IPS-11a (cell line): Measurements from ENCODE around the gene MIF.
"Not testable (repeated sequence)": the region's sequence is repeated elsewhere in the genome, so short reads cannot be mapped to it uniquely, and the experiment has no call there.

Source experiments
- H3K4me3 ChIP-seq: one replicate; pipeline ENCODE4 v1.5.1; 2013; ENCODE audit warnings: low read depth, low read length, control low read depth

MIF gene

DNA sequence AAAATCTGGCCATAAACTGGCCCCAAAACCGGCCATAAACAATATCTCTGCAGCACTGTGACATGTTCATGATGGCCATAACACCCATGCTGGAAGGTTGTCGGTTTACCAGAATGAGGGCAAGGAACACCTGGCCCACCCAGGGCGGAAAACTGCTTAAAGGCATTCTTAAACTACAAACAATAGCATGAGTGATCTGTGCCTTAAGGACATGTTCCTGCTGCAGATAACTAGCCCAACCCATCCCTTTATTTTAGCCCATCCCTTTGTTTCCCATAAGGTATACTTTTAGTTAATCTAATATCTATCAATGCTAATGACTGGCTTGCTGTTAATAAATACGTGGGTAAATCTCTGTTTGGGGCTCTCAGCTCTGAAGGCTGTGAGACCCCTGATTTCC is 6.0 kb downstream of the MIF start:
- not testable (repeated sequence) for H3K4me3 ChIP-seq

DNA sequence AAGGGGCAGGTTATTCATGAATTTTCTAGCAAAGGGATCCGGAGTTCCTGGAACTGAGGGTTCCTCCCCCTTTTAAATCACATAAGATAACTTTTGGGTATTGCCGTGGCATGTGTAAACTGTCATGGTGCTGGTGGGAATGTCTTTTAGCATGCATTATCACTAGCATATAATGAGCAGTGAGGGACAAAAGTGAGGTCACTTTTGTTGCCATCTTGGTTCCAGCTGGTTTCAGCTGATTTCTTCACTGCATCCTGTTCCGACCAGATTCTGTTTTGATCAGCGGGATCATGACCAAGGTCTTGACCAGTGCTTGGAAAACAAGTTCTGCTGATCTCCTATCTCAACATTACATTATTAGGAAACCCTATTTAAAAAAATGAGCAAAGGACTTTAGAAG is 7.4 kb downstream of the MIF start:
- H3K4me3 ChIP-seq: no peak overlapping the region

DNA sequence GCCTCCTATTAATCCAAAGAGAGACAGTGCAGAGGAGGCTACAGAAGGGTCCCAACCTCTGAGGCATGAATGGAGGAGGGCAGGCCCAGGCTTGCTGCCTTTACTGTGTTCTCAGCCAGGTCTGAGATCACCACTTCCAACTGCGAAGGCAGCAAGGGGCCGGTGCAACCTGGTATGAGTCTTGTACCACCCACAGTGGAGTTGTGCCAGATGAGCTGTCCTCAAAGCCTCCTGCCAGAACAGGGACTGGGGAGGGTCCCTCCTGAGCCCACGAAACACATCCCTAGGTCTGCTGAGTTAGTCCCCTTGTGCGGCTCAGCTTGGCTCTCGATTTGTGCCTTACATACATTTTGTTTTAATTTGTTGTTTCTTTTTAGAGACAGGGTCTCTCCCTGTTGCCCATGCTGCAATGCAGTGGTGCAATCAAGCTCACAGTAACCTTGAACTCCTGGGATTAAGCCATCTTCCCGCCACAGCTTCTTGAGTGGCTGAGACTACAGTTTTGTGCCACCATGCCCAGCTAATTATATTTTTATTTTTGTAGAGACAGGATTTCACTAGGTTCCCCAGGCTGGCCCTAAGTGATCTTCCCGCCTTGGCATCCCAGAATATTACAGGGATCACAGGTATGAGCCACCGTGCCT is 9.3 kb downstream of the MIF start:
- no peak overlapping the region for H3K4me3 ChIP-seq

DNA sequence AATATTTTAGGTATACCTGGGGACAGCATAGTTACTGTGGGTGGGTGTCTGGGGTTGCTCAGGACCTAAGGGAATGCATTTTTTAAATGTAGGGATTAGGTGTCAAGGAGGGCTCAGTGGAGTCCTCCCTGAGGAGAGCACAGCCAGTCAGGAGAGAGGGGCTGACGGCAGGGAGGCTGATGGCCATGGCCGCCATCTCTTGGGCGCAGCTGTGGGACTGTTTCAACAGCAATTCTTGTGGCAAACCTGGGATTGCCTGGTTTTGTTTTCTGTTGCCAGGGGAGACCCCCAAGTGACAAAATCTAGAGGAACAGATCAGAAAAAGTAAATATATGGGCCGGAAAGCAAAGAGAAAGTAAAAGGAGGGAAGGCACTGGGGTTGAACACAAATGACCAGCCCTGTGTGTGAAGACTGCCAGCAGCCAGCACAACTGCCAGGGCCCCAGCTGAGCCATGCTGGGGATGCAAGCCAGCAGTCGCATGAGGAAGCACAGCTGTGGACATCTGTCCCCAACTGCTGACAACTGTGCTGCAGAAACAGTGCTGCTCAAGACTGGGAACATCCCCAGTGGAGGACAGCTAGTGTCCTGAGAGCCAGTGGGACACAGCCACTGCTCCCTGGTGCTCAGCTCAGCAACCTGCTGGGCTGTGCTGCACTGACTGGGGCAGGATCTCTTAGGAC is 10.5 kb downstream of the MIF start:
- no peak overlapping the region for H3K4me3 ChIP-seq

DNA sequence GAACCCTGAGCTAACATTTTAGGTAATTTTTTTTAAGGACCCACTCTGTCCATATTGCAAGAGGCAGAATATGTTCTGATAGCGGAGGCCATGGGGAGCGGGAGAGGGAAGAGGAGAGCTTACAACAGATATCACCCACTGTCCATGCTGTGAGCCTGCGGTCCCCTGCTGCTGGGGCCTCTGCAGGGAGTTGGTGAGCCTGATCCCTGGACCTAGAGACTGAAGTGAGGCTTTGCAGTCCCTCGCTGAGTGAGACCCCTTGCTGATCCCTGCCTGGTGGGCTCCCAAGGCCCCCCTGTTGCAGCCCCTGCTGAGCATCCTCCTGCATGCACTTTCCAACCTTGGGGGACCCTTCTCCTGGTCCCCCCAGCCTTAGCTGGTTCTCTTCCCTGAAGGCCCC is 12.5 kb downstream of the MIF start:
- H3K4me3 ChIP-seq: no peak overlapping the region

DNA sequence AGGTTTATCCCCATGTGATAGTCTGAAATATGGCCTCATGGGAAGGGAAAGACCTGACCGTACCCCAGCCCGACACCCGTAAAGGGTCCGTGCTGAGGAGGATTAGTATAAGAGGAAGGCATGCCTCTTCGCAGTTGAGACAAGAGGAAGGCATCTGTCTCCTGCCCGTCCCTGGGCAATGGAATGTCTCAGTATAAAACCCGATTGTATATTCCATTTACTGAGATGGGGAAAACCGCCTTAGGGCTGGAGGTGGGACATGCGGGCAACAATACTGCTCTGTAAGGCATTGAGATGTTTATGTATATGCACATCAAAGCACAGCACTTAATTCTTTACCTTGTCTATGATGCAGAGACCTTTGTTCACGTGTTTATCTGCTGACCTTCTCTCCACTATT is 13.2 kb downstream of the MIF start:
- not testable (repeated sequence) for H3K4me3 ChIP-seq

DNA sequence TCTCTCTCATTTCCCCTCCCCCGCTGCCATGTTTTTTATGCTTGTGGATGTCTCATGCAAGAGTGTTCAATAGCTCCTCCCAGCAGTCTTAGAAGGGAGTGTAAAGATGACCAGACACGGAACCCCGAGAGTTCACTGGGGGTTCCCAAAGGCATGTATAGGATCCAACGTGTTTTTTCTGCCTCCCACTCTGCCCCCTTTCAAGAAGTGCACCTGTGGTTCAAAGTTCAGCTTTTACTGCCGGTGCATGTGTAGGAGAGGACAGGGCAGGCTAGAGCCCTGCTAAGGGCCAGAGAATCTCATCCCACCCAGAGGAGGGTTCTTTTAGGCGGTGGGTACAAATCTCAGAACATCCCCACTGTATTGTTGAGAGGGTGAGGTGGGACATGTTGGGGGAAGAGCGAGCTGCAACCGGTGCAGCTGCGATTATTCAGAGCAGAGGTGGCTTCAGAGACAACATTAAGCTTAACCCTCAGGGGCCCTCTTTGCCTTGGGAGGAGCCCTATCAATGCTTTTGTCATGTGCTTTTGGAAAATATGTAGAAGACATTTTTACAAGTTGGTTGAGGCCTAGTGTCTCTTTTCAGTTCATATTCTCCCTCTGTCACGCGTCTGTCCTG is 14.5 kb downstream of the MIF start:
- no peak overlapping the region for H3K4me3 ChIP-seq

DNA sequence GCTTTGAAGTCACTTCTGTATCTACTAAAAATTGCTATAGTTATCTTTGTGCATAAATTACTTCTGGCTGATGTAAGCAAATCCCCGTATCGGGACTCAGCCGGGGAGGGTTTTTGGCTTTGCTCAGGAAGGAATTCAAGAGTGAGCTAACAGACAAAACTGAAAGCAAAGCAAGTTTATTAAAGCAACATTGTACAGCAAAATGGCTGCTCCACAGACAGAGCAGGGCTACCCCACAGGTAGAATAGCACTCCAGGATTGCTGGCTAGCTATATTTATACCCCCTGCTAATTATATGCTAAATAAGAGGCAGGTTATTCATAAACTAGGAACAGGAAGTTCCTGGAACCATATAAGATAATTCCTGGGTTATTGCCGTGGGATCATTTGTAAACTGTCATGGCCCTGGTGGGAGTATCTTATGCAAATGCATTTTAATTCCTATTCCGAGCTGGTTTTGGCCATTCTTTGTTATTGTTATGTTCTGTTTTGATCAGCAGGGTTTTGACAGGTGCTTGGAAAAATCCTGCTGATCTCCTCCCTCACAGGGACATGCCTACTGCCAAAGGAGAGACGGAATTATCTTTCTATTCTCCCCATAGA is 15.2 kb downstream of the MIF start:
- no peak overlapping the region for H3K4me3 ChIP-seq

DNA sequence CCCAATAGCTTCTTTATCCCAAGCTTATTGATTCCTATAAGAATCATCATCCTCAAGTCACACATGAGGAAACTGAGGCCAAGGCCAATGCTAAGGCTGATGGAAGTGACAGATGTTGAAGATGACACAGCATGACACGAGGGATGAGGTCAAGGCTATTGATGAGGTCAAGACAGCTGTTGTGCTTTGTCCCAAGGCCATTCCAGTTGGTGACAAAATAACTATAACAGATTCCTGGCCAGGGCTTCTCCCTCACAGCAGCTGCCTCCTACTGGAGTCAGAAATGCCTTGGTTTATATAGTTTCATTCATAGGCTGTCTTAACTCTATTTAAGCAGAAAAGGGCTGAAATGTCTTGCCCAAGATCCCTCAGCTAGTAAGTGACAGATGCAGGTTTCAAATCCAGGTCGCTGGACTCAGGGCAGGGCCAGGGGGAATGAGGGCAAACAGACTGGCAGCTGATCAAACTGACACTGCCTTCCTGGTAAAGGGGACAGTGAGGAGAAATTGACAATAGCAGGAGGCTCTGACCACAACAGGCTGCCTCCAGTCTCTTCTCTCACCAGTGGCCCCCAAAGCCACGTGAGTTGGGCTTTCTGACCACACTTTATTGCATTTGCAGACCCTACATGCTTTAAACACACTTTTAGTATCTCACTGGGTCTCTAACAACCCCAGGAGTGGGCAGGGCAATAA is 16.5 kb downstream of the MIF start:
- no peak overlapping the region for H3K4me3 ChIP-seq

DNA sequence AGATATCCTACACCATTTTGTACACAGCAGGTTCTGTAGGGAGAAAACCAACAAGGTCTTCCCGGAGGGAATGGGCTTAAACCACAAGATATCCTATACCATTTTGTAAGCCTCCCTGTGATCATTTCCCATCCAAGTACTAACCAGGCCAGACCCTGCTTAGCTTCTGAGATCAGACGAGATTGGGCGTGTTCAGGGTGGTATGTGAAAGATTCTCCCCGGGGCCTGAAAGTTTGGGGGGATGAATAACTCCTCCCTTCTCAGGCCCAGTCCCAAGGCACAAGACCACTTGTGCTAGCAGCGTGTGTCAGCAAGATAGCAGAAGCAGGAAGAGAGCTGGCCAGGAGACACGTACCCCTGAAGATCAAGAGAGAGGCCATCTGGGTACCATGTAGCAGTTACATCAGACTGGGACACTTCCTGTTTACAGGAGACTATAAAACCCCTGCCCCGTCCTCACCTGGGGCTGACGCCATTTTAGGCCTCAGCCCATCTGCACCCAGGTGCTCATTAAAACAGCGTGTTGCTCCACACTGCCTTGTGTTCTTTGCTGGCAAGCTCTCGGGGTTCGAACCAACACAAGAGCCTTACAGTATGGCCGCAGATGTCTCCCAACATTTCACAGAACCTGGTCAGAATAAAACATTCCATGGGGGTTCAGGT is 17.3 kb downstream of the MIF start:
- H3K4me3 ChIP-seq: no peak overlapping the region

DNA sequence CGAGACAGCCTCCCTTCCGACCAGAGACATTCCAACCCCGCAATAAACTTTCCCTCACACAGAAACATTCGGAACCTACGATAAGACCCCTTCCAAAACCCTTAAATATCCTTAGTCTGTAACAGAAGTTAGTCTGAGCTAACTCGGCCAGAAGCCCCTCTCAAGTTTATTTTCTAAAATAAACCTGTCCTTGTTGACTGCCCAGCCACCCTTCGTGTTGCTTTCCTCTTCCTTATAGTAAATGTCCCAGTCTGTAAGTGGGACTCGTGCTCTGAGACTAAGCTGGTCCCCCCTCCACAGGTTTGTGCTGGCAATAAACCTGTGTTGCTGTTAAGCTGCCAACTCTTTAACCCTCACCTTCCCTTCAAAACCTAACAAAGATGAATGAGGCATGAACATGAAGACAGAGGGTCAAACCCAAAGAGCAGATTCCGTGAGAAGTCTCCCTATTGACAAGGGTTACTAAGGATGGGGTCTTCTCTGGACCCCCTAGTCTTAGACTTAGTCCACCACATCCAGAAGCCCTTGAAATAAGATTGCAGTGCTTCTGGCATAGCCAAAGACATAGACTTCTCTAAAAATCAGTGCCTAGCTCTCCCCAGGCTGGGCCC is 18.2 kb downstream of the MIF start:
- H3K4me3 ChIP-seq: no peak overlapping the region

DNA sequence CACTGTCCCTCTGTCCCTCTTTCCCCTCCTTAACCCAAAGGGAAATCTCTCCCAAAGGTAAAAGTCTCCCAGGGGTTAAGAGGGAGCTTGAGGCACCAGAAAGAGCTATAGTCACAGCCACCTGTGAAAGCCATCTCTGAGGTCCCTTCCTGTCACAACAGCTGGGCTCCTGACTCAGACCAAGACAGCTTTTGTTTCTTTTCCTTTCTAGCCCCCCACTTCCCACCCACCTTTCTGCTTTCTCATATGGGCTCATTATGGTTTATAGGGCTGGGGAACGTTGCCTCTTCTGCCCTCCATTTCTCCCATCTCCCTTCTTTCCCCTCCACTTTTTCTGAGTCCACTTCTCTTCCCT is 19.1 kb downstream of the MIF start:
- peak overlapping the region; percentile 24 for H3K4me3 ChIP-seq

DNA sequence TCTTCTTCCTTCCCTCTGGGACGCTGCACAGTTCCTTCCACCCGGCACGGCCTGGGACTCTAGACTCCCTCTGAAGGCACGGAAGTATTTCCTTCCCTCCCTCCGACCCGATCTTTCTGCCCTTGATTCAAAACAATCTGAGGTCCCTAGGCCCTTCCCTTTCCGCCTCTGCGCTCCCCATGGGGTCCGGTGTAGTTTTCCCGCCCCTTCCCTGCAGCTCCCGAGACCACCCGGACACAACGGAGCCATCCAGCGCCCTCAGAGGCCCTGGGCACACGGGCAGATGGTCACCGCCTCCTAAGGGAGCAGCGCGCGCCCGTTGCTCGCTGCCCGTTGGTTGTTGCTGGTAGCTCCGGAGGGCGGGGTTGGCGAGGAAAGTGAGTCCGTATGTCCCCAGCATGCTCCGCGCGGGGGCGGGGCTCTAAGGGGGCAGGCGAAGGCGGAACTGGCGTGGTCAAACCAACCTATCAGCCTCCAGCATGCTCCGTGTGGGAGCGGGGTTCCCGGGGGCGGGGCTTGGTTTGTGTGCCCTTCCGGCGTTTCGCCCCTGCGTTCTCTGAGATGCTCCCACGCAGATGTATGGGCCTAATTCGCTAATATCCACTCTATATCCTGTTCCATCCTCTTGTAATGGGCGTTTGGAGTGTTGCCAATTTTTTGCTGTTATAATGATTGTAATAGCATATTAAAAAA is 19.6 kb downstream of the MIF start:
- peak overlapping the region; percentile 24 for H3K4me3 ChIP-seq

DNA sequence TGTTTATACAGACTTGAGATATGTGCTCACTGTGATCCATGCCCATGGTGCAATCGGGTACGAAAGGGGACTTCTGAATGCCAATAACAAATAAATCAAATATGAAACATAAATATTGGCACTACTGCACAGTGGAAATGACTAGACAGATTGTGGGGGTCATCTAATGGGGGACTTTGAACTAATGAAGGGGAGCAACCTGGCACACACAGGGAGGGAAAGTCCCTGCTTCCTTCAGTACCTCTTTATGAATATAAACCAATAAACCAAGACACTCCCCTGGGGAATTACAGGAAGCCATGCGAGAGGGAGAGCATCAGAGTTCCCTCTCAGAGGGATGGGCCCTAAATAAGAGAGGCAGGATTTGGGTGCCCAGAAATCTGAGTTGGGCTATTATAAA is 21.1 kb downstream of the MIF start:
- H3K4me3 ChIP-seq: no peak overlapping the region

DNA sequence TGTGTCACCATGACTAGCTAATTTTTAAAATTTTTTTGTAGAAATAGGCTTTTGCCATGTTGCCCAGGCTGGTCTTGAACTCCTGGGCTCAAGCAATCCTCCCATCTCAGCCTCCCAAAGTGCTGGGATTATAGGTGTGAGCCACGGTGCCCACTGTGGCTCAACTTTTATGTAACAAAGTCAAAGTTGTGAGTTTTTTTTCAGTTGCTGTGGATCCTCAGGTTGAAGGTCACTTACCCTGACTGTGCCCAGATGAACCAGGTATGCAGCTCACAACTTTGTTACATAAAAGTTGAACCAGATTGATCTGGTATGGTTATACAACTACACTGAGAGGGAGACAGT is 26.1 kb downstream of the MIF start:
- not testable (repeated sequence) for H3K4me3 ChIP-seq

DNA sequence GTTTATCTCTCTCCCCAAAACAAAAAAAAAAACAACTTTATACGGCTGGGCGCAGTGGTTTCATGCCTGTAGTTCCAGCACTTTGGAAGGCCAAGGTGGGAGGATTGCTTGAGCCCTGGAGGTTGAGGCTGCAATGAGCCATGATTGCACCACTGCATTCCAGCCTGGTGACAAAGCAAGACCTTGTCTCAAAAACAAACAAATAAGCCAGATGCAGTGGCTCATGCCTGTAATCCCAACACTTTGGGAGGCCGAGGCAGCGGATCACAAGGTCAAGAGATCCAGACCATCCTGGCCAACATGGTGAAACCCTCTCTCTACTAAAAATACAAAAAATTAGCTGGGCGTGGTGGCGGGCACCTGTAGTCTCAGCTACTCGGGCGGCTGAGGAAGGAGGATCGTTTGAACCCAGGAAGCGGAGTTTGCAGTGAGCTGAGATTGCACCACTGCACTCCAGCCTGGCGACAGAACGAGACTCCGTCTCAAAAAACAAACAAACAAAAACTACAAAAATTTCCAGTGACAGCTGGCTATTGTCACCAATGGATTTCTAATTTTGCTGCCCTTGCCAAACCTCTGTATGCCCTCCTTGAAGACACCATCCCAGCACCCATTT is 27.5 kb downstream of the MIF start:
- H3K4me3 ChIP-seq: not testable (repeated sequence)

DNA sequence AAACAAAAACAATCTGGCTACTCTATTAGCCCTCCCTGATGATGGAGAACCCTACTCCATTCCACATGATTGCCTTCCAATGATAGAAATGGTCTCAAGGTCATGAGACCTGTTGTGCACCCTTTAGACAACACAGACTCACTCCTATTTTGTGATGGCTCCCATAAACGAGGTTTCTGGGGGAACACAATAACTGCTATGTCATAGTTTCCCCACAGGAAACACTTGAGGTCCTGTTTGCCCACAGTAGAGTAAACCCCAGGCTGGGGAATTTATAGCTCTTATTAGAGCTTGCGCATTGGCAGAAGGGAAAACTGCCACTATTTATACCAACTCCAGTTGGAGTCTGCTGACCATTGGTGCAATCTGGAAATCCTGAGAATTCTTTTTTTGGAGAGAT is 28.7 kb downstream of the MIF start:
- H3K4me3 ChIP-seq: no peak overlapping the region

DNA sequence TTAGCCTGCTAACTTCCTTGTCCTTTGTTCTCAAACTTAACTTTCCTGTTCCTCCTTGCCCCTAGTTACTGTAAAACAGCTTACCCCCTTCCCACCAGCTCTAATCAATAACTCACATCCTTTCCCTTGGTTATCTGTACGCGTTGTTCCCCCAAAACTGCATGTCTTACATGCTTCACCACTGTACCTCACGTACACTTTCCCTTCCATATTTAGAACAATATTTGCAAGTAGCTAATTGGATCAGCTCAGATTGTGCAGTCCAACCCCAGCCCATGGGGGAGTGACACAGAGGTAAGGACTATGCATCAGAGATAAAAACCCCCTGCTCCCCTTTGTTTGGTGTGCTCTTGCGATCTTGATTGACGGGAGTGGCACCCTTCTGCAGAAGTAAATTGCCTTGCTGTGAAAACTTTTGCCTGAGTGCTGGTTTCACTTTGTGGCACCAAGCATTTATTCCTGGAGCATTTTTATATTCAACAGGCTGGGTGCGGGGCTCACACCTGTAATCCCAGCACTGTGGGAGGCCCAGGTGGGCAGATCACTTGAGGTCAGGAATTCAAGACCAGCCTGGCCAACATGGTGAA is 30.9 kb downstream of the MIF start:
- H3K4me3 ChIP-seq: no peak overlapping the region

DNA sequence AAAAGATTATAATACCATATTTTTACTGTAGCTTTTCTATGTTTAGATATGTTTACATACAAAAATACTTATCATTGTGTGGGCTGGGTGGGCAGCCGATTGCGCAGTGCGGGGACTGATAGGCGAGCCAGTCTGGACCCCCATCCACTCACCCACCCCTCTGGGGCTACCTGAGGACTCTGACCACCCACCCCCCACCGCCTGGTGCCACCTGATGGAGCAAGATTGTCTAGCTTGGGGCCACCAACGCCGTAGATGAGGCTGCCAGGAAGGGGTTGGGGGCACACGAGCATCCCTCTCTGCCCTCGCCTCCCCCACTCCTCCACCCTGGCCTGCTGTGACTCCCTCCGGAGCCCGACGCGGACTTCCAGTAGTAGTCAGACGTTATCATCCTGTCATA is 32.4 kb downstream of the MIF start:
- H3K4me3 ChIP-seq: no peak overlapping the region
